ENCODE data around the gene NPLOC4. TPM values are rescaled to one million over a fixed set of nuclear protein-coding genes. Genes with fewer than 3 reads are reported as not detected.
A peak's percentile ranks its signal among the peaks of the same experiment; 100 is the strongest.

The NPLOC4 gene
- total and polyA plus RNA-seq, 11 donors, result 28.2 to 133 (median 99.2) TPM

- H3K9me3 ChIP-seq, result no peaks in the 10 kb centered on the region
- no peak overlapping the region for H3K27ac ChIP-seq
- intact Hi-C loops (cut with DNase I), result loop anchor here in 7 of 10 donors (5.0 to 10.0 kb wide), 3 partner anchors 62 to 394 kb away; no protein-coding TSS in a partner anchor
- TF ChIP-seq POLR2A (IDR thresholded peaks at IDR 0.05) (no peak), CTCF (IDR thresholded peaks at IDR 0.05) (no peak)
- 7 to 8% (median 7%) methylated on average over 12 to 89 of the region's 89 CpGs for WGBS, 4 donors
- ATAC-seq (peak in 2 of 4 donors; percentile 2 to 25), DNase-seq (peak in 1 of 5 donors; percentile 63)
- peaks cover 0 to 20% (median 16%) of the 10 kb centered on the region in 12 donors for H3K4me1 ChIP-seq
- H3K4me3 ChIP-seq, result peak overlapping the region in 1 of 12 donors; percentile 18
- H3K36me3 ChIP-seq, result peaks cover 0 to 30% (median 14%) of the 10 kb centered on the region in 9 donors
- peaks cover 0 to 36% (median 30%) of the 10 kb centered on the region in 9 donors for H3K27me3 ChIP-seq
Observed at GRCh38 chr17:81536299-81537290, 100.3 kb downstream of the NPLOC4 start.

DNA sequence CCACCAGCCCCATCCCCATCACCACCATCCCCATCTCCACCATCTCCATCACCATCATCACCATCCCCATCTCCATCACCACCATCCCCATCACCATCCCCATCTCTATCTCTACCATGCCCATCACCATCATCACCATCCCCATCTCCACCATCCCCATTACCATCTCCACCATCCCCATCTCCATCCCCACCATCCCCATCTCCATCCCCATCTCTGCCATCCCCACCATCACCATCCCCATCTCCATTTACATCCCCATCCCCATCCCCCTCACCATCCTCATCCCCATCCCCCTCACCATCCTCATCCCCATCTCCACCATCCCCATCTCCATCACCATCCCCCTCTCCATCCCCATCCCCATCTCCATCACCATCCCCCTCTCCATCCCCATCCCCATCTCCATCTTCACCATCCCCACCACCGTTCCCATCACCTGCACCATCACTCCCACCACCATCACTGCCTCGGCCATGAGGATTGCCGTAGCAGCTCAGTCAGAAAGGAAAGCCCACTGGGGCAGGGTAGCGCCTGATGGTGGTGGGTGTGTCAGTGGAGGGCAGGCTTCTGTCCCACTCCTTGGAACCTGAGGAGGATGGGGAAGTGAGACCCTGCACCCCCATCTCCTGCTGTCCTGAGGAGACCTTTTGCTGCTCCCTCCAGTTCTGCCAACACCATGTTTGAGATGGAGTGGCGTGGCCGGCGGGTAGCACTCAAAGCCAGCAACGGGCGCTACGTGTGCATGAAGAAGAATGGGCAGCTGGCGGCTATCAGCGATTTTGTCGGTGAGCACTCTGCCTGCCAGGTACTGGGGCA lies 101.2 kb downstream of the NPLOC4 start:
- no peaks in the 10 kb centered on the region for H3K9me3 ChIP-seq
- ATAC-seq, result no peak
- H3K36me3 ChIP-seq, result peaks cover 0 to 22% (median 10%) of the 10 kb centered on the region in 9 donors
- peaks cover 0 to 20% (median 16%) of the 10 kb centered on the region in 12 donors for H3K4me1 ChIP-seq
- no peak for DNase-seq
- intact Hi-C loops (cut with DNase I), result loop anchor here in 7 of 10 donors (5.0 to 10.0 kb wide), 3 partner anchors 61 to 393 kb away; no protein-coding TSS in a partner anchor
- TF ChIP-seq CTCF (IDR thresholded peaks at IDR 0.05) (no peak), POLR2A (IDR thresholded peaks at IDR 0.05) (no peak)
- peaks cover 0 to 36% (median 30%) of the 10 kb centered on the region in 9 donors for H3K27me3 ChIP-seq
- H3K27ac ChIP-seq, result no peak overlapping the region
- 48 to 60% (median 52%) methylated on average over 8 to 13 of the region's 13 CpGs for WGBS, 4 donors
- no peak overlapping the region for H3K4me3 ChIP-seq

- Histone ChIP-seq H3K36me3 (peaks cover 0 to 15% (median 3%) of the 10 kb centered on the region in 9 donors), H3K27me3 (peaks cover 0 to 36% (median 30%) of the 10 kb centered on the region in 9 donors), H3K9me3 (no peaks in the 10 kb centered on the region), H3K27ac (no peak overlapping the region), H3K4me1 (peaks cover 0 to 20% (median 16%) of the 10 kb centered on the region in 12 donors), H3K4me3 (no peak overlapping the region)
- ATAC-seq, result no peak
- no peak for TF ChIP-seq CTCF (IDR thresholded peaks at IDR 0.05)
- no peak for TF ChIP-seq POLR2A (IDR thresholded peaks at IDR 0.05)
- 78 to 93% (median 90%) methylated on average over 5 of the region's 5 CpGs for WGBS, 4 donors
- DNase-seq, result no peak
- intact Hi-C loops (cut with DNase I), result loop anchor here in 7 of 10 donors (5.0 to 10.0 kb wide), 3 partner anchors 60 to 393 kb away; no protein-coding TSS in a partner anchor
Observed at GRCh38 chr17:81535007-81535328, 101.9 kb downstream of the NPLOC4 start.

Data from heart left ventricle (tissue), 16 donors.